HS-27A (cell line): ENCODE data around the gene ADCY9.
A peak's percentile ranks its signal among the peaks of the same experiment; 100 is the strongest.
"Not testable (repeated sequence)": the region's sequence is repeated elsewhere in the genome, so short reads cannot be mapped to it uniquely, and the experiment has no call there.

Source experiments
- DNase-seq: peaks from one replicate; pipeline ENCODE4 v3.0.0-alpha.2; 2012; ENCODE audit warnings: low read depth, missing footprints

ADCY9 gene

GRCh38 chr16:4067262-4068001 is 48.8 kb downstream of the ADCY9 start:
- no peak for DNase-seq

- no peak for DNase-seq
Measured at GRCh38 chr16:4064950-4065352, 51.3 kb downstream of the ADCY9 start.

GRCh38 chr16:4062212-4062802 is 53.9 kb downstream of the ADCY9 start:
- DNase-seq, result no peak

- no peak for DNase-seq
Measured at GRCh38 chr16:4060823-4061222, 55.4 kb downstream of the ADCY9 start.

- no peak for DNase-seq
Measured at GRCh38 chr16:4060009-4060408, 56.2 kb downstream of the ADCY9 start.

- DNase-seq, result no peak
Measured at GRCh38 chr16:4058386-4058785, 57.9 kb downstream of the ADCY9 start.

GRCh38 chr16:4057439-4057877 is 58.8 kb downstream of the ADCY9 start:
- no peak for DNase-seq

GRCh38 chr16:4056161-4057105 is 59.8 kb downstream of the ADCY9 start:
- no peak for DNase-seq

- DNase-seq, result no peak
Measured at GRCh38 chr16:4055748-4056147, 60.5 kb downstream of the ADCY9 start.

GRCh38 chr16:4053301-4053845 is 62.9 kb downstream of the ADCY9 start:
- peak; percentile 45 for DNase-seq

GRCh38 chr16:4052801-4053293 is 63.4 kb downstream of the ADCY9 start:
- DNase-seq, result no peak

GRCh38 chr16:4052096-4052495 is 64.1 kb downstream of the ADCY9 start:
- DNase-seq, result no peak

- no peak for DNase-seq
Measured at GRCh38 chr16:4051591-4051990, 64.7 kb downstream of the ADCY9 start.

GRCh38 chr16:4049031-4049430 is 67.2 kb downstream of the ADCY9 start:
- DNase-seq, result no peak

- no peak for DNase-seq
Measured at GRCh38 chr16:4048481-4048880, 67.8 kb downstream of the ADCY9 start.

- no peak for DNase-seq
Measured at GRCh38 chr16:4046221-4046620, 70.0 kb downstream of the ADCY9 start.

- not testable (repeated sequence) for DNase-seq
Measured at GRCh38 chr16:4045561-4045960, 70.7 kb downstream of the ADCY9 start.

GRCh38 chr16:4042581-4042980 is 73.7 kb downstream of the ADCY9 start:
- no peak for DNase-seq

- no peak for DNase-seq
Measured at GRCh38 chr16:4038448-4038847, 77.8 kb downstream of the ADCY9 start.

GRCh38 chr16:4036952-4037351 is 79.3 kb downstream of the ADCY9 start:
- not testable (repeated sequence) for DNase-seq

GRCh38 chr16:4034963-4035362 is 81.3 kb downstream of the ADCY9 start:
- no peak for DNase-seq

- no peak for DNase-seq
Measured at GRCh38 chr16:4033951-4034350, 82.3 kb downstream of the ADCY9 start.
